Glutamatergic neuron (in vitro differentiated cells): Measurements from ENCODE around the gene CYP4F2. TPM values are rescaled to one million over a fixed set of nuclear protein-coding genes. Genes with fewer than 3 reads are reported as not detected.
"Not testable (repeated sequence)": the region's sequence is repeated elsewhere in the genome, so short reads cannot be mapped to it uniquely, and the experiment has no call there.

ENCODE experiments used
- DNase-seq: peaks from one replicate; pipeline ENCODE4 v3.0.0; 2022
- H3K27ac Mint-ChIP-seq: one replicate; pipeline ENCODE4 v1.8.0; 2020; ENCODE audit warnings: mild to moderate bottlenecking, mixed read lengths, inconsistent platforms; ENCODE audit not compliant: unreplicated experiment
- H3K27me3 Mint-ChIP-seq: one replicate; pipeline ENCODE4 v1.8.0; 2020; ENCODE audit warnings: mild to moderate bottlenecking, moderate library complexity, mixed read lengths, inconsistent platforms; ENCODE audit not compliant: unreplicated experiment
- H3K36me3 Mint-ChIP-seq: one replicate; pipeline ENCODE4 v1.8.0; 2020; ENCODE audit warnings: mild to moderate bottlenecking, mixed read lengths, inconsistent platforms; ENCODE audit not compliant: unreplicated experiment
- H3K4me1 Mint-ChIP-seq: one replicate; pipeline ENCODE4 v1.8.0; 2020; ENCODE audit warnings: mild to moderate bottlenecking, low read depth, mixed read lengths, inconsistent platforms; ENCODE audit not compliant: unreplicated experiment
- H3K4me3 Mint-ChIP-seq: one replicate; pipeline ENCODE4 v1.8.0; 2020; ENCODE audit warnings: mild to moderate bottlenecking, mixed read lengths, inconsistent platforms; ENCODE audit not compliant: unreplicated experiment
- H3K9me3 Mint-ChIP-seq: one replicate; pipeline ENCODE4 v1.8.0; 2020; ENCODE audit warnings: mild to moderate bottlenecking, moderate library complexity, mixed read lengths, inconsistent platforms; ENCODE audit not compliant: unreplicated experiment
- total RNA-seq: library from RNA; stranded (reverse); fragmentation: NEBNext Ultra II Directional; extraction: Animal tissue kit (Norgen Biotek cat#: 25700); gene quantifications from one replicate; pipeline ENCODE4 v1.2.1, GENCODE V29; 2021; ENCODE audit not compliant: unreplicated experiment
- TF ChIP-seq, protein P1 (sequence below): fragments of 200-600 bp; sonication (generic); IDR thresholded peaks from one replicate; pipeline ENCODE4 v1.5.0; 2021; ENCODE audit not compliant: partially characterized antibody, unreplicated experiment

Gene CYP4F2
- total RNA-seq, 1 donor from 2014 or later: not detected

GRCh38 chr19:15895876-15896430, 1.9 kb downstream of the CYP4F2 start:
- no peak overlapping the region for H3K27ac Mint-ChIP-seq
- TF ChIP-seq, protein P1, sequence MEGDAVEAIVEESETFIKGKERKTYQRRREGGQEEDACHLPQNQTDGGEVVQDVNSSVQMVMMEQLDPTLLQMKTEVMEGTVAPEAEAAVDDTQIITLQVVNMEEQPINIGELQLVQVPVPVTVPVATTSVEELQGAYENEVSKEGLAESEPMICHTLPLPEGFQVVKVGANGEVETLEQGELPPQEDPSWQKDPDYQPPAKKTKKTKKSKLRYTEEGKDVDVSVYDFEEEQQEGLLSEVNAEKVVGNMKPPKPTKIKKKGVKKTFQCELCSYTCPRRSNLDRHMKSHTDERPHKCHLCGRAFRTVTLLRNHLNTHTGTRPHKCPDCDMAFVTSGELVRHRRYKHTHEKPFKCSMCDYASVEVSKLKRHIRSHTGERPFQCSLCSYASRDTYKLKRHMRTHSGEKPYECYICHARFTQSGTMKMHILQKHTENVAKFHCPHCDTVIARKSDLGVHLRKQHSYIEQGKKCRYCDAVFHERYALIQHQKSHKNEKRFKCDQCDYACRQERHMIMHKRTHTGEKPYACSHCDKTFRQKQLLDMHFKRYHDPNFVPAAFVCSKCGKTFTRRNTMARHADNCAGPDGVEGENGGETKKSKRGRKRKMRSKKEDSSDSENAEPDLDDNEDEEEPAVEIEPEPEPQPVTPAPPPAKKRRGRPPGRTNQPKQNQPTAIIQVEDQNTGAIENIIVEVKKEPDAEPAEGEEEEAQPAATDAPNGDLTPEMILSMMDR: no peak

GRCh38 chr19:15894359-15894758, 3.5 kb downstream of the CYP4F2 start:
- Mint-ChIP-seq H3K36me3 (peaks cover 10% of the 10 kb centered on the region), H3K4me1 (no peaks in the 10 kb centered on the region), H3K4me3 (no peak overlapping the region), H3K27ac (no peak overlapping the region), H3K9me3 (peaks cover 5% of the 10 kb centered on the region), H3K27me3 (peaks cover 7% of the 10 kb centered on the region)
- TF ChIP-seq, protein P1: no peak
- no peak for DNase-seq

More at GRCh38 chr19:15895876-15896430, 1.9 kb downstream of the CYP4F2 start:
- Mint-ChIP-seq H3K4me1 (no peaks in the 10 kb centered on the region), H3K4me3 (no peak overlapping the region), H3K27me3 (peaks cover 7% of the 10 kb centered on the region), H3K9me3 (peaks cover 6% of the 10 kb centered on the region), H3K36me3 (peaks cover 13% of the 10 kb centered on the region)
- no peak for DNase-seq

- H3K36me3 Mint-ChIP-seq: peaks cover 10% of the 10 kb centered on the region
- H3K4me3 Mint-ChIP-seq: no peak overlapping the region
- H3K4me1 Mint-ChIP-seq: no peaks in the 10 kb centered on the region
- DNase-seq: no peak
- H3K27ac Mint-ChIP-seq: no peak overlapping the region
- TF ChIP-seq, protein P1: no peak
- peaks cover 7% of the 10 kb centered on the region for H3K27me3 Mint-ChIP-seq
- peaks cover 5% of the 10 kb centered on the region for H3K9me3 Mint-ChIP-seq
Observed at GRCh38 chr19:15893477-15893876, 4.4 kb downstream of the CYP4F2 start.

DNA sequence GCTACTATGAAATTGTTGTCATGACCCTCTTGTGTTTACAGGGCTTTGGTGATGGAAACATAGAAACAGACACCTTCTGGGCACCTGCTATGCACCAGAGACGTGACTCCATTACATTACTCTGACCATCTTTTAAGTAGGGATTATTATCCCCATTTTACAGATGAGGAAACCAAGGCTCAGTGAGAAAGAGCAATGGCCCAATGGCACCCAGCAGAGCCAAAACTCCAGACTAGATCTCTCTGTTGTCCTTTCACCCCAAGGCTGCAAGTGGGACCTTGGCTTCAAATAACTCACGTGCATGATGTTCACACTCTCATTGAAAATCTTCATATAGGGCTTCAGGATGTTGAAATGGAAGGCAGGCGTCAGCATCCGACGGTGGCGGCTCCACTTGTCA, 5.9 kb downstream of the CYP4F2 start:
- no peak overlapping the region for H3K4me3 Mint-ChIP-seq
- no peaks in the 10 kb centered on the region for H3K4me1 Mint-ChIP-seq
- H3K27me3 Mint-ChIP-seq: peaks cover 7% of the 10 kb centered on the region
- TF ChIP-seq, protein P1: no peak
- H3K27ac Mint-ChIP-seq: no peak overlapping the region
- DNase-seq: no peak
- peaks cover 5% of the 10 kb centered on the region for H3K9me3 Mint-ChIP-seq
- H3K36me3 Mint-ChIP-seq: peaks cover 10% of the 10 kb centered on the region

- H3K27me3 Mint-ChIP-seq: peaks cover 4% of the 10 kb centered on the region
- DNase-seq: no peak
- no peaks in the 10 kb centered on the region for H3K4me1 Mint-ChIP-seq
- no peak overlapping the region for H3K4me3 Mint-ChIP-seq
- H3K36me3 Mint-ChIP-seq: peaks cover 5% of the 10 kb centered on the region
- peaks cover 5% of the 10 kb centered on the region for H3K9me3 Mint-ChIP-seq
- TF ChIP-seq, protein P1: no peak
- no peak overlapping the region for H3K27ac Mint-ChIP-seq
Observed at GRCh38 chr19:15891434-15891833, 6.4 kb downstream of the CYP4F2 start.

GRCh38 chr19:15889339-15889738, 8.5 kb downstream of the CYP4F2 start:
- not testable (repeated sequence) for H3K27ac Mint-ChIP-seq, DNase-seq, H3K9me3 Mint-ChIP-seq, H3K4me3 Mint-ChIP-seq, H3K27me3 Mint-ChIP-seq, H3K4me1 Mint-ChIP-seq, H3K36me3 Mint-ChIP-seq
